HEK293 (cell line): Measurements from ENCODE around the gene TMEM45A.

ENCODE experiments used
- CTCF ChIA-PET: fragments of 350-600 bp; formaldehyde crosslinking; extraction: SDS; loops from one replicate; lab custom pipeline; 2021; ENCODE audit warnings: antibody characterized with exemption; lab: Yijun Ruan, JAX
- POLR2A ChIA-PET: fragments of 300-600 bp; formaldehyde crosslinking; extraction: SDS; loops from one replicate; lab custom pipeline; 2020; ENCODE audit warnings: antibody characterized with exemption, inconsistent platforms; lab: Yijun Ruan, JAX
- H3K27ac ChIP-seq: fragments of 200-500 bp; sonication (Bioruptor generic); 2 replicates; pipeline ENCODE4 v1.5.1; 2014; ENCODE audit warnings: low read depth, low read length, control low read depth, inconsistent platforms; ENCODE audit errors: extremely low read depth
- H3K36me3 ChIP-seq, 2 experiments: fragments of 200-500 bp in 1 of 2; sonication (Bioruptor generic) in 1 of 2; 1 replicate in 1 of 2; 2 replicates in 1 of 2; pipeline ENCODE4 v1.5.1; 2014 to 2017; ENCODE audit warnings: inconsistent platforms in 2 of 2, low read length in 2 of 2; ENCODE audit not compliant: control insufficient read depth in 2 of 2, insufficient read depth in 1 of 2
- H3K4me1 ChIP-seq: fragments of 200-500 bp; sonication (Bioruptor generic); 2 replicates; pipeline ENCODE4 v1.5.1; 2014; ENCODE audit warnings: mild to moderate bottlenecking, low read length, inconsistent platforms; ENCODE audit not compliant: control insufficient read depth, insufficient read depth
- H3K4me3 ChIP-seq: 2 replicates; pipeline ENCODE4 v1.5.1; 2011; ENCODE audit warnings: low read depth, mild to moderate bottlenecking, control low read depth, low read length, moderate library complexity
- H3K9me3 ChIP-seq: fragments of 200-500 bp; sonication (Bioruptor generic); 2 replicates; pipeline ENCODE4 v1.5.1; 2014; ENCODE audit warnings: low read depth, low read length, inconsistent platforms; ENCODE audit not compliant: control insufficient read depth, insufficient read depth
- CTCF ChIP-seq: fragments of 450-650 bp; formaldehyde crosslinking; IDR thresholded peaks from 2 replicates; pipeline ENCODE4 v1.5.1; 2016; ENCODE audit warnings: missing biosample characterization, missing genetic modification characterization
- EGR2 ChIP-seq: fragments of 450-650 bp; formaldehyde crosslinking; IDR thresholded peaks from 2 replicates; pipeline ENCODE4 v1.5.1; 2016; ENCODE audit warnings: low read depth, missing biosample characterization, missing genetic modification characterization
- FEZF1 ChIP-seq: fragments of 450-650 bp; formaldehyde crosslinking; IDR thresholded peaks from 2 replicates; pipeline ENCODE4 v1.5.1; 2016; ENCODE audit warnings: missing biosample characterization, missing genetic modification characterization
- HOXA7 ChIP-seq: sonication (generic); formaldehyde crosslinking; IDR thresholded peaks from 2 replicates; pipeline ENCODE4 v1.8.1; 2022; ENCODE audit warnings: missing genetic modification reagents, borderline replicate concordance
- MYNN ChIP-seq: fragments of 450-650 bp; formaldehyde crosslinking; IDR thresholded peaks from 2 replicates; pipeline ENCODE4 v1.5.1; 2016; ENCODE audit warnings: missing biosample characterization, missing genetic modification characterization, borderline replicate concordance
- PBX3 ChIP-seq: sonication (generic); formaldehyde crosslinking; IDR thresholded peaks from 2 replicates; pipeline ENCODE4 v1.8.1; 2022; ENCODE audit warnings: mild to moderate bottlenecking, moderate library complexity, missing genetic modification reagents
- TSHZ1 ChIP-seq: fragments of 450-650 bp; formaldehyde crosslinking; IDR thresholded peaks from 2 replicates; pipeline ENCODE4 v1.5.1; 2016; ENCODE audit warnings: missing biosample characterization, missing genetic modification characterization, borderline replicate concordance
- ZBTB26 ChIP-seq: fragments of 450-650 bp; formaldehyde crosslinking; optimal IDR thresholded peaks from 2 replicates; pipeline ENCODE3; 2016; ENCODE audit warnings: missing biosample characterization, mild to moderate bottlenecking, missing genetic modification characterization
- ZFHX2 ChIP-seq: fragments of 450-650 bp; formaldehyde crosslinking; conservative IDR thresholded peaks from 2 replicates; pipeline ENCODE4 v1.5.1; 2016; ENCODE audit warnings: missing biosample characterization, missing genetic modification characterization
- ZNF239 ChIP-seq: fragments of 450-650 bp; formaldehyde crosslinking; IDR thresholded peaks from 2 replicates; pipeline ENCODE4 v1.5.1; 2016; ENCODE audit warnings: missing biosample characterization, missing genetic modification characterization
- ZNF510 ChIP-seq: fragments of 450-650 bp; formaldehyde crosslinking; IDR thresholded peaks from 2 replicates; pipeline ENCODE4 v1.5.1; 2018; ENCODE audit warnings: mild to moderate bottlenecking, missing genetic modification characterization, missing biosample characterization; ENCODE audit not compliant: insufficient replicate concordance
- ZNF610 ChIP-seq: fragments of 450-650 bp; formaldehyde crosslinking; IDR thresholded peaks from 2 replicates; pipeline ENCODE4 v1.5.1; 2016; ENCODE audit warnings: missing biosample characterization, missing genetic modification characterization, borderline replicate concordance
- ZNF654 ChIP-seq: fragments of 450-650 bp; formaldehyde crosslinking; IDR thresholded peaks from 2 replicates; pipeline ENCODE4 v1.5.1; 2016; ENCODE audit warnings: low read depth, missing biosample characterization, missing genetic modification characterization
- ZNF704 ChIP-seq: fragments of 450-650 bp; formaldehyde crosslinking; IDR thresholded peaks from 2 replicates; pipeline ENCODE4 v1.5.1; 2016; ENCODE audit warnings: missing biosample characterization, missing genetic modification characterization
- ZNF777 ChIP-seq: fragments of 450-650 bp; formaldehyde crosslinking; IDR thresholded peaks from 2 replicates; pipeline ENCODE4 v1.5.1; 2017; ENCODE audit warnings: missing biosample characterization, missing genetic modification characterization, borderline replicate concordance
- ZSCAN16 ChIP-seq: fragments of 450-650 bp; formaldehyde crosslinking; IDR thresholded peaks from 2 replicates; pipeline ENCODE4 v1.5.1; 2016; ENCODE audit warnings: missing biosample characterization, missing genetic modification characterization

TMEM45A gene

GRCh38 chr3:100518244-100518643 is 25.8 kb downstream of the TMEM45A start:
- Histone ChIP-seq H3K9me3 (no peaks in the 10 kb centered on the region), H3K4me1 (no peaks in the 10 kb centered on the region), H3K27ac (no peak overlapping the region), H3K36me3 (no peaks in the 10 kb centered on the region), H3K4me3 (no peak overlapping the region)
- ChIA-PET POLR2A (no interaction called here), CTCF (no interaction called here)
- no peak for TF ChIP-seq ZNF654
- no peak for TF ChIP-seq CTCF
- TF ChIP-seq ZNF510 (tag by site-specific recombination): no peak
- no peak for TF ChIP-seq HOXA7 (CRISPR knock-in tag)
- TF ChIP-seq ZNF704 (tag by site-specific recombination): no peak
- TF ChIP-seq ZNF777: no peak
- TF ChIP-seq ZNF610: no peak
- no peak for TF ChIP-seq TSHZ1 (tag by site-specific recombination)
- no peak for TF ChIP-seq ZBTB26 (tag by site-specific recombination)
- TF ChIP-seq FEZF1 (tag by site-specific recombination): no peak
- TF ChIP-seq ZNF239 (tag by site-specific recombination): no peak

- ChIA-PET CTCF (no interaction called here), POLR2A (no interaction called here)
- Histone ChIP-seq H3K9me3 (no peaks in the 10 kb centered on the region), H3K36me3 (no peaks in the 10 kb centered on the region), H3K4me3 (no peak overlapping the region), H3K27ac (no peak overlapping the region), H3K4me1 (no peaks in the 10 kb centered on the region)
- TF ChIP-seq ZFHX2 (peak; percentile 18; the same call in 1 of the 2 replicates), ZSCAN16 (tag by site-specific recombination) (no peak), PBX3 (CRISPR knock-in tag) (no peak), MYNN (tag by site-specific recombination) (no peak), EGR2 (0 out of 2 replicates have a peak, but pooled peaks have one; percentile 8)
Observed at GRCh38 chr3:100518983-100519382, 26.6 kb downstream of the TMEM45A start.
